Stomach (tissue), 9 donors: ENCODE data around the gene DLGAP1. TPM values are rescaled to one million over a fixed set of nuclear protein-coding genes. Genes with fewer than 3 reads are reported as not detected.

Experiments used
- DNase-seq, 2 donors: peaks; one replicate each; pipeline versions ENCODE4 v3.0.0 to v3.0.0-alpha.2; 2013 to 2019
- H3K27ac ChIP-seq, 5 donors: fragments of 200-600 bp in 4 of 5; sonication (generic) in 4 of 5; one replicate each; pipeline ENCODE4 v1.5.1; 2013 to 2019; ENCODE audit warnings: mild to moderate bottlenecking in 1 of 5, moderate library complexity in 1 of 5
- H3K27me3 ChIP-seq, 3 donors: fragments of 200-600 bp; sonication (generic); one replicate each; pipeline ENCODE4 v1.5.1; 2017 to 2019; ENCODE audit warnings: mixed run types in 1 of 3
- H3K36me3 ChIP-seq, 4 donors: fragments of 200-600 bp; sonication (generic); 1 replicate in 3 of 4; 2 replicates in 1 of 4; pipeline ENCODE4 v1.5.1; 2016 to 2019
- H3K4me1 ChIP-seq, 4 donors: fragments of 200-600 bp; sonication (generic); one replicate each; pipeline ENCODE4 v1.5.1; 2016 to 2019
- H3K4me3 ChIP-seq, 4 donors: fragments of 200-600 bp; sonication (generic) in 3 of 4; one replicate each; pipeline ENCODE4 v1.5.1; 2016 to 2019; ENCODE audit warnings: mild to moderate bottlenecking in 1 of 4
- H3K9me3 ChIP-seq, 4 donors: fragments of 200-600 bp; sonication (generic); one replicate each; pipeline ENCODE4 v1.5.1; 2016 to 2019
- EP300 ChIP-seq: sonication (generic); formaldehyde crosslinking; IDR thresholded peaks from one replicate; pipeline ENCODE4 v1.6.1; 2017; ENCODE audit warnings: antibody characterized with exemption
- POLR2A ChIP-seq, 4 donors: fragments of 450-650 bp; IDR thresholded peaks; one replicate each; pipeline ENCODE4 v1.6.1; 2016; ENCODE audit warnings: antibody characterized with exemption in 4 of 4, control low read depth in 2 of 4, mild to moderate bottlenecking in 1 of 4, moderate library complexity in 1 of 4
- POLR2AphosphoS5 ChIP-seq, 3 donors: sonication (generic); formaldehyde crosslinking; IDR thresholded peaks; one replicate each; pipeline ENCODE4 v1.6.1; 2016; ENCODE audit warnings: antibody characterized with exemption in 3 of 3
- WGBS, 5 donors: extraction: QIAGEN DNeasy Blood & Tissue Kit in 3 of 5; methylation state at CpG; one replicate each; pipeline versions ENCODE4 v1.1.5 to v1.1.7; 2013 to 2018; 5-methylcytosine and 5-hydroxymethylcytosine counted together
- intact Hi-C: fragments of 100-400 bp; cut with DNase I; formaldehyde crosslinking; loops from one replicate; pipeline ENCODE4 v1.15.1; 2023; ENCODE audit warnings: low total_unique reads
- polyA plus RNA-seq, 3 donors: library from polyadenylated mRNA; stranded (reverse); fragments of 200-250 nt; gene quantifications; one replicate each; pipeline ENCODE4 v1.2.3, GENCODE V29; 2013
- total RNA-seq, 5 donors: library from RNA; depleted of rRNA; stranded (reverse); fragments of >200 nt; gene quantifications; one replicate each; pipeline versions ENCODE4 v1.1.0 to v1.2.3, GENCODE V29; 2014 to 2016
- TF ChIP-seq, protein P1 (sequence below), 7 experiments: fragments of 450-650 bp in 4 of 7; fragments of 200-600 bp in 3 of 7; sonication (generic) in 3 of 7; IDR thresholded peaks; one replicate each; pipeline ENCODE4 v1.5.1; 2016 to 2019; ENCODE audit warnings: antibody characterized with exemption in 7 of 7, control low read depth in 2 of 7, mild to moderate bottlenecking in 1 of 7
- donor health status: healthy with polysubstance abuse.
- donor health status: Bipolar disorder and iron deficiency.
- donor health status: healthy.

Gene DLGAP1
- total and polyA plus RNA-seq, 8 donors, result 0.06 to 7.0 (median 1.3) TPM; not detected in 1

DNA sequence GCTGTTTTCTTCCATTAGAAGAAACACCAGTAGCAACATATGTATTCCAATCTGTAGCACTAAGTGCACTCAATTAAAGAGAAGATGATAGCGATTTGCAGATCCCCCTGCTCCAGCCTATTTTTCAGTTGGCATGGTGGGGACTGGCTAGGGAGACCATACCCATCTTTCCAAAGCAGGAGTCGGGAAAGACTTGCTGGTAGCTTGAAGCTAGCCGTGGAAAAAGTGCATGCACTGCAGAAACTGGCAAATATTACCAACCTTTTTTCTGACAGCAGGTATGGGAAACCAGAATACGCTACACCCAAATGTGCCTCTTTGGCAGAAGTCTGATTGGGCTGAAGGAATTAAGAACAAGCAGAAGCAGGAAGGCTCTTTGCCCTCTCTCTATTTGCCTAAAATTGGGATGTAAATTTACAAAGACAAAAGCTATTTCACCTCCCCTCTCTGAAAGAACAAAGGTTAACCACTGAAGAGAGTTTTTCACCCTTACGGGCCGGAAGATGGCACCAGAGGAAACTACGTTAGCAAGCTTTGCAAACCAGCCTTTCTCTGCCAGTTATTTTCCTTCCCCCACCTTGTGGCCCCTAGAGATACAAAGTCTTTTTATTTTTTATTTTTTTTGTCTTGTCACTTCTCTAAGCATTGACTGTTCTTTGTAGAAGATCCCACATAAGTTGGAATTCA, 273.1 kb downstream of the DLGAP1 start:
- WGBS, 5 donors, result 78 to 90% (median 81%) methylated on average over 7 of the region's 7 CpGs
- intact Hi-C loops, result no loop called here
- Histone ChIP-seq H3K9me3 (peaks cover 0 to 4% (median 0%) of the 10 kb centered on the region in 4 donors), H3K4me1 (no peaks in the 10 kb centered on the region), H3K27me3 (no peaks in the 10 kb centered on the region), H3K27ac (no peak overlapping the region), H3K4me3 (no peak overlapping the region), H3K36me3 (no peaks in the 10 kb centered on the region)
- no peak for DNase-seq
- no peak for TF ChIP-seq POLR2A (IDR thresholded peaks at IDR 0.05)
- TF ChIP-seq EP300, result no peak
- TF ChIP-seq POLR2AphosphoS5 (IDR thresholded peaks at IDR 0.05), result no peak
- TF ChIP-seq, protein P1, sequence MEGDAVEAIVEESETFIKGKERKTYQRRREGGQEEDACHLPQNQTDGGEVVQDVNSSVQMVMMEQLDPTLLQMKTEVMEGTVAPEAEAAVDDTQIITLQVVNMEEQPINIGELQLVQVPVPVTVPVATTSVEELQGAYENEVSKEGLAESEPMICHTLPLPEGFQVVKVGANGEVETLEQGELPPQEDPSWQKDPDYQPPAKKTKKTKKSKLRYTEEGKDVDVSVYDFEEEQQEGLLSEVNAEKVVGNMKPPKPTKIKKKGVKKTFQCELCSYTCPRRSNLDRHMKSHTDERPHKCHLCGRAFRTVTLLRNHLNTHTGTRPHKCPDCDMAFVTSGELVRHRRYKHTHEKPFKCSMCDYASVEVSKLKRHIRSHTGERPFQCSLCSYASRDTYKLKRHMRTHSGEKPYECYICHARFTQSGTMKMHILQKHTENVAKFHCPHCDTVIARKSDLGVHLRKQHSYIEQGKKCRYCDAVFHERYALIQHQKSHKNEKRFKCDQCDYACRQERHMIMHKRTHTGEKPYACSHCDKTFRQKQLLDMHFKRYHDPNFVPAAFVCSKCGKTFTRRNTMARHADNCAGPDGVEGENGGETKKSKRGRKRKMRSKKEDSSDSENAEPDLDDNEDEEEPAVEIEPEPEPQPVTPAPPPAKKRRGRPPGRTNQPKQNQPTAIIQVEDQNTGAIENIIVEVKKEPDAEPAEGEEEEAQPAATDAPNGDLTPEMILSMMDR (IDR thresholded peaks at IDR 0.05), result no peak

DNA sequence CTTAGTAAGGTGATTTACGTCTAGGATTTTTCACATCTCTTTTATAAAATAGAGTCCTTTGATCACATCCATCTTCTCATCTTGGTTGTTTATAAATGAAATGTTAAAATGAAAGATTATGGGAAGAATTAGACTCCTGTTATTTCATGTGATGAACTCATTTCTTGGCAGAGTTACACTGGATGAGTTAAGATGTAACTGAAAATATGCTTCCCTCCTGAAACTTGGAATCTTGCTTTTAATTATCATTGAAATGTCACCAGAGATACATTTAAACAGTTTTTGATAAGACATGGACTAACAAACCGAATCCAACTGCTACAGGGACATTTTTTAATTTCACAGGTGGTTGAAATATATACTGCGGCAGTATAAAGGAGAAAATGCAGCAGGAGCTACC, 274.0 kb downstream of the DLGAP1 start:
- TF ChIP-seq POLR2A (IDR thresholded peaks at IDR 0.05), result no peak
- TF ChIP-seq, protein P1 (IDR thresholded peaks at IDR 0.05), result no peak
- no peak for TF ChIP-seq EP300
- TF ChIP-seq POLR2AphosphoS5 (IDR thresholded peaks at IDR 0.05), result no peak
- intact Hi-C loops, result no loop called here
- Histone ChIP-seq H3K4me3 (no peak overlapping the region), H3K4me1 (no peaks in the 10 kb centered on the region), H3K27me3 (no peaks in the 10 kb centered on the region), H3K9me3 (peaks cover 0 to 4% (median 0%) of the 10 kb centered on the region in 4 donors), H3K36me3 (no peaks in the 10 kb centered on the region), H3K27ac (no peak overlapping the region)
- DNase-seq, result no peak
- 51 to 70% (median 68%) methylated on average over 3 of the region's 3 CpGs for WGBS, 5 donors

DNA sequence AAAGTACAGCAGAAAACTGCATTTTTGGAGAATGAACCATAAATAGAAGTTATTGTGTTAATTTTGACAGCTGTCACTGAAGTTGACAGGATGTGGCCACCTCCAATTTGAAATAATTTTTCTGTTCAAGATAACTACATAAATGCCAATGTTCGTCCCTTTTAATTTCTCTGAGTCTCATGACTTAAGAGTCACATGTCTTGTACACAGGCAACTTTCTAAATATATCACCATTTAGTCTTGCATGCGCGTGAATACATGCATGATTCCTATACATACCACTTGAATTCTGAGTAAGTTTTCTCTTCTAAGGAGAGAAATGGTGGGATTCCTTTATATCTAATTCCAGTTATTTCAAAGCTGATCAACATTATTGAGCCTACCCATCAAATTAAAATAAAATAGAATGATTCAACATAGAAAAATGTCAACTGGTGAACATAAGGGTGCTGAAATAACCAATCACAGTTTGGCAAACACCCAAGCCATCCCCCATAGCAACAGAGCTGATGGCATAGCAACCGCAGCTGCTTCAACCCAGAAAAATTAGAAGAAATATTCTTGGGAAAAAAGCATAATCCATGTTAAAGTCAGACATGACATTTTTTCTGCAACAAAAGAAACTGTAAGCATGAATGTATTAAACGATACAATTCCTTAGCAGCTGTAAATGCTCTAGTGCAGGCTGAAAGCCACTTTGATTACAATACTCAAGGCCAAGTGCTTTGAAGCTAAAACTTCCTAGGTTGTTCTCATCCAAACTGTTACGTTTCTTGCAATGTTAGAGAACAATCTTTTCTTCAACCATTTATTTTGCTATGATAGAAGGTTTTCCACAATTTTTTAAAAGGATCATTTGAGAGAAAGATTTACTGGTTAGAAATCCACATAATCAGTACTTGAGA, 282.7 kb downstream of the DLGAP1 start:
- 69 to 85% (median 76%) methylated on average over 6 of the region's 6 CpGs for WGBS, 5 donors
- TF ChIP-seq POLR2AphosphoS5 (IDR thresholded peaks at IDR 0.05) (no peak), EP300 (no peak), POLR2A (IDR thresholded peaks at IDR 0.05) (no peak)
- TF ChIP-seq, protein P1 (IDR thresholded peaks at IDR 0.05), result no peak
- intact Hi-C loops, result no loop called here

DNA sequence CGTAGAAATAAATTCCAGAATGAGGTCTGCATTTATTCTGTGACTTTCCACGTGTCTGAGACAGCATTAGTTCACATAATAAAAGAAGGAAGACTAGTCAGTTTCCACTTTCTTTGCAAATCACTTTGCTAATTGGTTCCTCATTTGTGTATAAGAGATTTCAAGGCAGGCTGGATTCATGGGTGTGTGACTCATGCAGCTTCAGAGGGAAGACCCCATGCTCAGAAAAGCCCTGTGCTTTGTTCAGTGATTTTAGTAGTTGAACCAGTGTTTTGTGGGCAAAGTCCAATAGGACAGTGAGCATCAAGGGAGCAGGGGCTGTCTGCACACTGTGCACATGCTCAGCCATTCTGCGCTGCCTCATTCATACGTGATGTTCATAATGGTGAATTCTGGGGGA, 297.8 kb downstream of the DLGAP1 start:
- Histone ChIP-seq H3K36me3 (no peaks in the 10 kb centered on the region), H3K27me3 (no peaks in the 10 kb centered on the region), H3K9me3 (no peaks in the 10 kb centered on the region), H3K4me1 (no peaks in the 10 kb centered on the region), H3K4me3 (no peak overlapping the region), H3K27ac (no peak overlapping the region)
- 63 to 81% (median 75%) methylated on average over 4 of the region's 4 CpGs for WGBS, 5 donors
- no peak for DNase-seq
- intact Hi-C loops, result no loop called here
- no peak for TF ChIP-seq EP300
- TF ChIP-seq POLR2AphosphoS5 (IDR thresholded peaks at IDR 0.05), result no peak
- no peak for TF ChIP-seq POLR2A (IDR thresholded peaks at IDR 0.05)
- TF ChIP-seq, protein P1 (IDR thresholded peaks at IDR 0.05), result no peak

More for the DNA sequence above, 282.7 kb downstream of the DLGAP1 start:
- Histone ChIP-seq H3K36me3 (no peaks in the 10 kb centered on the region), H3K27me3 (no peaks in the 10 kb centered on the region), H3K9me3 (no peaks in the 10 kb centered on the region), H3K4me3 (no peak overlapping the region), H3K4me1 (no peaks in the 10 kb centered on the region), H3K27ac (no peak overlapping the region)
- peak in 1 of 2 donors; percentile 6 for DNase-seq
